Osteocyte (in vitro differentiated cells): ENCODE results near the gene CNOT1. TPM values are rescaled to one million over a fixed set of nuclear protein-coding genes. Genes with fewer than 3 reads are reported as not detected.

Experiments
- DNase-seq: peaks from one replicate; pipeline ENCODE4 v3.0.0; 2021; ENCODE audit warnings: mixed read lengths; ENCODE audit not compliant: unreplicated experiment; ENCODE audit errors: extremely low spot score
- H3K27ac Mint-ChIP-seq: one replicate; pipeline ENCODE4 v1.8.0; 2021; ENCODE audit warnings: mild to moderate bottlenecking, mixed read lengths; ENCODE audit not compliant: unreplicated experiment
- H3K27me3 Mint-ChIP-seq: one replicate; pipeline ENCODE4 v1.8.0; 2021; ENCODE audit warnings: mixed read lengths; ENCODE audit not compliant: unreplicated experiment
- H3K36me3 Mint-ChIP-seq: one replicate; pipeline ENCODE4 v1.8.0; 2021; ENCODE audit warnings: mixed read lengths; ENCODE audit not compliant: unreplicated experiment
- H3K4me1 Mint-ChIP-seq: one replicate; pipeline ENCODE4 v1.8.0; 2021; ENCODE audit warnings: mixed read lengths; ENCODE audit not compliant: unreplicated experiment
- H3K4me3 Mint-ChIP-seq: one replicate; pipeline ENCODE4 v1.8.0; 2021; ENCODE audit warnings: mild to moderate bottlenecking, moderate library complexity, mixed read lengths; ENCODE audit not compliant: unreplicated experiment
- H3K9me3 Mint-ChIP-seq: one replicate; pipeline ENCODE4 v1.8.0; 2021; ENCODE audit warnings: mixed read lengths; ENCODE audit not compliant: unreplicated experiment
- CTCF ChIP-seq: fragments of 200-600 bp; sonication (generic); IDR thresholded peaks from 2 replicates; pipeline ENCODE4 v1.5.0; 2021; ENCODE audit warnings: antibody characterized with exemption, mild to moderate bottlenecking, moderate library complexity
- total RNA-seq: library from RNA; stranded (reverse); gene quantifications from 2 replicates; pipeline ENCODE4 v1.2.1, GENCODE V29; 2021

The CNOT1 gene
- total RNA-seq, 1 donor from 2014 or later, result 122 TPM

GRCh38 chr16:58536278-58536677 lies 93.3 kb downstream of the CNOT1 start:
- Mint-ChIP-seq H3K27ac (no peak overlapping the region), H3K4me1 (no peaks in the 10 kb centered on the region), H3K4me3 (no peak overlapping the region), H3K36me3 (peaks cover 68% of the 10 kb centered on the region), H3K27me3 (no peaks in the 10 kb centered on the region), H3K9me3 (no peaks in the 10 kb centered on the region)
- no peak for DNase-seq
- no peak for TF ChIP-seq CTCF

- Mint-ChIP-seq H3K27me3 (no peaks in the 10 kb centered on the region), H3K4me1 (no peaks in the 10 kb centered on the region), H3K9me3 (no peaks in the 10 kb centered on the region), H3K27ac (no peak overlapping the region), H3K4me3 (no peak overlapping the region), H3K36me3 (peaks cover 71% of the 10 kb centered on the region)
- TF ChIP-seq CTCF, result no peak
- no peak for DNase-seq
These were observed 94.5 kb downstream of the CNOT1 start for GRCh38 chr16:58535100-58535499.

GRCh38 chr16:58533751-58534470 lies 95.7 kb downstream of the CNOT1 start:
- no peak for DNase-seq
- Mint-ChIP-seq H3K36me3 (peaks cover 69% of the 10 kb centered on the region), H3K4me3 (no peak overlapping the region), H3K27me3 (no peaks in the 10 kb centered on the region), H3K4me1 (no peaks in the 10 kb centered on the region), H3K27ac (no peak overlapping the region), H3K9me3 (no peaks in the 10 kb centered on the region)
- TF ChIP-seq CTCF, result no peak

GRCh38 chr16:58532414-58532813 lies 97.2 kb downstream of the CNOT1 start:
- H3K27me3 Mint-ChIP-seq, result no peaks in the 10 kb centered on the region
- TF ChIP-seq CTCF, result no peak
- no peak overlapping the region for H3K4me3 Mint-ChIP-seq
- DNase-seq, result no peak
- peaks cover 57% of the 10 kb centered on the region for H3K36me3 Mint-ChIP-seq
- no peaks in the 10 kb centered on the region for H3K9me3 Mint-ChIP-seq
- H3K27ac Mint-ChIP-seq, result no peak overlapping the region
- no peaks in the 10 kb centered on the region for H3K4me1 Mint-ChIP-seq

GRCh38 chr16:58530179-58530578 lies 99.4 kb downstream of the CNOT1 start:
- Mint-ChIP-seq H3K4me1 (no peaks in the 10 kb centered on the region), H3K36me3 (peaks cover 61% of the 10 kb centered on the region), H3K4me3 (no peak overlapping the region), H3K27ac (no peak overlapping the region), H3K27me3 (no peaks in the 10 kb centered on the region), H3K9me3 (no peaks in the 10 kb centered on the region)
- DNase-seq, result no peak
- no peak for TF ChIP-seq CTCF
